ENCODE measurements around the gene MAPK12.

Gene MAPK12

DNA sequence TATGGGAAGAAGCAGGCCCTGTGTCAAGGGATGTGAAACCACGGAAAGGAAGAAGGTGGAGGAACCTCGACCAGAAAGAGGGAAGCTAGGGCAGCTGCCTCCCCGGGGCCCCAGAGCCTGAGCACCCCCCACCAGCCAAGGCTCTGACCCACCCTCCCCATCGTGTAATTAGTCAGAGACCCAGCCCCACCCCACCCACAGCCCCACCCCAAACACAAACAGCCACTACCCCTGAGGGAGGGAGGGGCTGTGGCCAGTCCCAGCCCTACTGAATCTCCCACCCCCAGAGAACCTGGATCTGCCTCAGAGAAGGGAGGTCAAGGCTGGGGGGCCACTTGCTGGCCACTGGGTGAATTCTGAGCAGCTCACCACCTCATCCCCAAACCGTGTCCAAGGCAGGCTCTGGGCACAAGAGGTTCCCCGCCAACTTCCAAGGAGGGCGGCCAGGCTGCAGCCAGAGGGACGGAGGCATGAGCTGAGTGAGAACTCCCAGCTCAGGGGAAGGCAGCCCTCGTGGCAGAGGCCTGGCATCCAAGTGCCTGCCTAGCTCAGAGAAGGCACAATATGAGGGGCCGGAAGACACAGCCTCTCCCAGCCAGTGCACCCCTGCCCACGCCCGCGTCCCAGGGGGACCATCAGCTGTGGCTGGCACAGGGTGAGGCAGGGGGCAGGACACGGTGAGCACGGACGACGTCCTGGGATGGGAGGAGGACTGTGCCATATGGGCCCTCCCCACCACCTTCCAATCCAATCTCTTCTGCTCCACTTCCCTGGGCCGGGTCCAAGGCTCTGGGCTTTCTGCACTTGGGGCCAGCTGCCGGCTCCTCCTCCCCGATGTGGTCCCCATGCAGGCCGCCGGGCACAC, 43.3 kb upstream of the MAPK12 start:
- H3K4me3 ChIP-seq (ENCODE audit: low read depth, low read length): no peak overlapping the region
- TF ChIP-seq POLR2A (IDR thresholded peaks at IDR 0.05; ENCODE audit: extremely low read depth, insufficient read length) (no peak), MAX (IDR thresholded peaks at IDR 0.05; ENCODE audit: low read depth, low read length) (no peak)
- DNase-seq (ENCODE audit: low read depth): peak; percentile 83

- no peak overlapping the region for H3K4me3 ChIP-seq (ENCODE audit: low read depth, low read length)
- TF ChIP-seq MYC (IDR thresholded peaks at IDR 0.05; ENCODE audit: low read depth, low read length) (no peak), POLR2A (IDR thresholded peaks at IDR 0.05; ENCODE audit: extremely low read depth, insufficient read length) (no peak), MAX (IDR thresholded peaks at IDR 0.05; ENCODE audit: low read depth, low read length) (no peak), CTCF (IDR thresholded peaks at IDR 0.05; ENCODE audit: low read depth, low read length) (no peak)
- DNase-seq (ENCODE audit: low read depth): peak; percentile 58
Measured at GRCh38 chr22:50303848-50304527, 42.5 kb upstream of the MAPK12 start.

DNA sequence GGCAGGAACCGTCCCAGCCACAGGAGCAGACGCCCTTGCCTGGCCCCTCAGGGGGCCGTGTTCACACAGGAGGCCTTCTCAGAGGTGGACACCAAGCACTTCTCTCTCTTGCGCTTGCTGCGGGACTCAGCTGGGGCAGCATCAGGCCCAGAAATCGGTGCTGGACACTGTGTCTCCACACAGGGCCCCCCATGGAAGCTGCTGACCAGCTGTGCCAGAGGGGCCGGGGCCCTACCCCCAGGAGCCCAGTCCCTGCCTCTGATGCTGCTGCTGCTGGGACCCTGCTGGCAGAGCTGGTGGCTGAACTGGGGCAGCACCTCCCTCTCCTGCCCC, 42.0 kb upstream of the MAPK12 start:
- TF ChIP-seq MYC (IDR thresholded peaks at IDR 0.05; ENCODE audit: low read depth, low read length) (no peak), POLR2A (IDR thresholded peaks at IDR 0.05; ENCODE audit: extremely low read depth, insufficient read length) (no peak), CTCF (IDR thresholded peaks at IDR 0.05; ENCODE audit: low read depth, low read length) (no peak), MAX (IDR thresholded peaks at IDR 0.05; ENCODE audit: low read depth, low read length) (no peak)
- H3K4me3 ChIP-seq (ENCODE audit: low read depth, low read length): no peak overlapping the region

GRCh38 chr22:50302564-50302963, 41.1 kb upstream of the MAPK12 start:
- TF ChIP-seq POLR2A (IDR thresholded peaks at IDR 0.05; ENCODE audit: extremely low read depth, insufficient read length) (no peak), MAX (IDR thresholded peaks at IDR 0.05; ENCODE audit: low read depth, low read length) (no peak), CTCF (IDR thresholded peaks at IDR 0.05; ENCODE audit: low read depth, low read length) (no peak), MYC (IDR thresholded peaks at IDR 0.05; ENCODE audit: low read depth, low read length) (no peak)

More for the DNA sequence above, 42.0 kb upstream of the MAPK12 start:
- peak; percentile 36 for DNase-seq (ENCODE audit: low read depth)

GRCh38 chr22:50302041-50302541, 40.6 kb upstream of the MAPK12 start:
- H3K4me3 ChIP-seq (ENCODE audit: low read depth, low read length): no peak overlapping the region

More at GRCh38 chr22:50302564-50302963, 41.1 kb upstream of the MAPK12 start:
- no peak overlapping the region for H3K4me3 ChIP-seq (ENCODE audit: low read depth, low read length)
- no peak for DNase-seq (ENCODE audit: low read depth)

More at GRCh38 chr22:50302041-50302541, 40.6 kb upstream of the MAPK12 start:
- DNase-seq (ENCODE audit: low read depth): peak; percentile 35
- TF ChIP-seq CTCF (IDR thresholded peaks at IDR 0.05; ENCODE audit: low read depth, low read length) (no peak), POLR2A (IDR thresholded peaks at IDR 0.05; ENCODE audit: extremely low read depth, insufficient read length) (no peak), MAX (IDR thresholded peaks at IDR 0.05; ENCODE audit: low read depth, low read length) (no peak), MYC (IDR thresholded peaks at IDR 0.05; ENCODE audit: low read depth, low read length) (no peak)

All from NB4 (cell line).